HCT116 (cell line): ENCODE data around the gene SPSB4. TPM values are rescaled to one million over a fixed set of nuclear protein-coding genes. Genes with fewer than 3 reads are reported as not detected.

ENCODE experiments used
- ATAC-seq: fragments of 200-7000 bp; cut with Tn5 transposase; 2 replicates; pipeline ENCODE4 v1.9.1; 2020; ENCODE audit warnings: mild to moderate bottlenecking, moderate library complexity
- BruUV-seq: library from RNA; stranded (reverse); fragments of 400-500 nt; replicated peaks from 2 replicates; lab custom pipeline; 2021; lab: Mats Ljungman, UMichigan
- CTCF ChIA-PET: fragments of 300-600 bp; sonication (Branson Sonifier 250); formaldehyde crosslinking; loops from one replicate; lab custom pipeline; 2021; ENCODE audit warnings: antibody characterized with exemption; lab: Charles Lee
- POLR2A ChIA-PET: fragments of 300-600, 350-600 bp; sonication (Branson Sonifier 250); formaldehyde crosslinking; loops from one replicate; lab custom pipeline; 2021; ENCODE audit warnings: antibody characterized with exemption; lab: Charles Lee
- RAD21 ChIA-PET, 2 experiments: fragments of 300-600 bp; sonication (Branson Sonifier 250); formaldehyde crosslinking; loops; one replicate each; lab custom pipeline; 2023; ENCODE audit warnings: low total read pairs in 2 of 2; ENCODE audit not compliant: uncharacterized antibody in 2 of 2, unreplicated experiment in 2 of 2, low non-redundant PET in 1 of 2; lab: Charles Lee
- DNase-seq: peaks from one replicate; pipeline ENCODE4 v3.0.0-alpha.2; 2010; ENCODE audit warnings: low read depth, low spot score
- H2AFZ ChIP-seq: fragments of 200-600 bp; shearing (Covaris generic), sonication (generic); 2 replicates; pipeline ENCODE4 v1.6.1; 2017; ENCODE audit warnings: low read depth, mixed run types, mixed read lengths, antibody characterized with exemption, low read length; ENCODE audit not compliant: poor library complexity, severe bottlenecking
- H3K27ac ChIP-seq: 2 replicates; pipeline ENCODE4 v1.5.1; 2012; ENCODE audit warnings: low read depth, low read length
- H3K27me3 ChIP-seq: fragments of 200-600 bp; sonication (generic); 2 replicates; pipeline ENCODE4 v1.6.1; 2016; ENCODE audit warnings: mixed run types, low read length, mixed read lengths; ENCODE audit not compliant: insufficient read depth
- H3K36me3 ChIP-seq, 2 experiments: fragments of 200-500 bp in 1 of 2; fragments of 200-600 bp in 1 of 2; sonication (Bioruptor generic) in 1 of 2; sonication (generic) in 1 of 2; 2 replicates each; pipeline versions ENCODE4 v1.5.1 to v1.6.1; 2014 to 2016; ENCODE audit warnings: low read length in 2 of 2, inconsistent platforms in 1 of 2, mixed read lengths in 1 of 2, mixed run types in 1 of 2; ENCODE audit not compliant: insufficient read depth in 2 of 2, control insufficient read depth in 1 of 2
- H3K4me1 ChIP-seq, 2 experiments: fragments of 200-600 bp in 1 of 2; sonication (generic) in 1 of 2; 2 replicates each; pipeline versions ENCODE4 v1.5.1 to v1.6.1; 2012 to 2017; ENCODE audit warnings: low read length in 2 of 2, inconsistent platforms in 1 of 2, mild to moderate bottlenecking in 1 of 2, mixed read lengths in 1 of 2, mixed run types in 1 of 2, moderate library complexity in 1 of 2; ENCODE audit not compliant: insufficient read depth in 2 of 2, control insufficient read depth in 1 of 2
- H3K4me2 ChIP-seq: fragments of 200-600 bp; sonication (generic); 2 replicates; pipeline ENCODE4 v1.6.1; 2017; ENCODE audit warnings: mixed run types, low read length, mixed read lengths
- H3K4me3 ChIP-seq, 2 experiments: fragments of 200-600 bp in 1 of 2; sonication (generic) in 1 of 2; replicated peaks in 1 of 2; 2 replicates each; pipeline ENCODE4 v1.5.1; 2011 to 2016; ENCODE audit warnings: low read length in 2 of 2, control low read depth in 1 of 2, low read depth in 1 of 2, mild to moderate bottlenecking in 1 of 2, mixed read lengths in 1 of 2, mixed run types in 1 of 2
- H3K79me2 ChIP-seq: fragments of 200-600 bp; sonication (generic); 2 replicates; pipeline ENCODE4 v1.6.1; 2017; ENCODE audit warnings: mild to moderate bottlenecking, mixed run types, low read length, moderate library complexity, mixed read lengths; ENCODE audit not compliant: insufficient read depth
- H3K9ac ChIP-seq: fragments of 200-600 bp; sonication (generic); 2 replicates; pipeline ENCODE4 v1.6.1; 2016; ENCODE audit warnings: low read length, mixed read lengths
- H3K9me2 ChIP-seq: fragments of 200-600 bp; sonication (generic), shearing (Covaris generic); 2 replicates; pipeline ENCODE4 v1.6.1; 2017; ENCODE audit warnings: mixed run types, mild to moderate bottlenecking, moderate library complexity; ENCODE audit not compliant: insufficient read depth
- H3K9me3 ChIP-seq, 2 experiments: fragments of 200-500 bp in 1 of 2; fragments of 200-600 bp in 1 of 2; sonication (Bioruptor generic) in 1 of 2; sonication (generic) in 1 of 2; 2 replicates each; pipeline ENCODE4 v1.6.1; 2014 to 2017; ENCODE audit warnings: low read length in 2 of 2, mixed read lengths in 2 of 2, inconsistent platforms in 1 of 2, low read depth in 1 of 2, mild to moderate bottlenecking in 1 of 2, mixed run types in 1 of 2, moderate library complexity in 1 of 2; ENCODE audit not compliant: control insufficient read depth in 1 of 2, insufficient read depth in 1 of 2
- H4K20me1 ChIP-seq: fragments of 200-600 bp; sonication (generic), shearing (Covaris generic); 2 replicates; pipeline ENCODE4 v1.6.1; 2017; ENCODE audit warnings: mixed run types, mild to moderate bottlenecking, moderate library complexity; ENCODE audit not compliant: insufficient read depth
- EGR1 ChIP-seq: IDR thresholded peaks from 2 replicates; pipeline ENCODE4 v1.6.1; 2012; ENCODE audit warnings: low read depth
- ELF1 ChIP-seq: IDR thresholded peaks from 2 replicates; pipeline ENCODE4 v1.6.1; 2012; ENCODE audit warnings: low read depth, borderline replicate concordance
- EZH2 ChIP-seq: fragments of 200-600 bp; sonication (generic); IDR thresholded peaks from 2 replicates; pipeline ENCODE4 v1.6.1; 2017; ENCODE audit warnings: antibody characterized with exemption, mixed run types
- EZH2phosphoT487 ChIP-seq: fragments of 200-600 bp; IDR thresholded peaks from 2 replicates; pipeline ENCODE4 v1.6.1; 2018; ENCODE audit warnings: antibody characterized with exemption, borderline replicate concordance
- JUND ChIP-seq: IDR thresholded peaks from 2 replicates; pipeline ENCODE4 v1.6.1; 2012
- RAD21 ChIP-seq: IDR thresholded peaks from 2 replicates; pipeline ENCODE4 v1.6.1; 2012; ENCODE audit warnings: low read depth, mild to moderate bottlenecking
- SIN3A ChIP-seq: IDR thresholded peaks from 2 replicates; pipeline ENCODE4 v1.6.1; 2012; ENCODE audit warnings: low read depth
- SP1 ChIP-seq: IDR thresholded peaks from 2 replicates; pipeline ENCODE4 v1.6.1; 2012; ENCODE audit warnings: low read depth
- SRF ChIP-seq: IDR thresholded peaks from 2 replicates; pipeline ENCODE4 v1.6.1; 2012; ENCODE audit warnings: low read depth
- intact Hi-C: fragments of 100-400 bp; cut with micrococcal nuclease; formaldehyde crosslinking; loops from 2 replicates; pipeline ENCODE4 v1.10.0; 2022
- total RNA-seq: library from RNA; stranded (reverse); gene quantifications from one replicate; pipeline ENCODE4 v1.2.1, GENCODE V29; 2021; ENCODE audit not compliant: unreplicated experiment
- TF ChIP-seq, protein P1 (sequence below): IDR thresholded peaks from 2 replicates; pipeline ENCODE4 v1.6.1; 2012
- TF ChIP-seq, protein P2 (sequence below): IDR thresholded peaks from 2 replicates; pipeline ENCODE4 v1.6.1; 2012; ENCODE audit warnings: low read depth
- TF ChIP-seq, protein P3 (sequence below): IDR thresholded peaks from 2 replicates; pipeline ENCODE4 v1.6.1; 2012

SPSB4 gene
- total RNA-seq, 1 experiment from 2014 or later, result 0.57 TPM

DNA sequence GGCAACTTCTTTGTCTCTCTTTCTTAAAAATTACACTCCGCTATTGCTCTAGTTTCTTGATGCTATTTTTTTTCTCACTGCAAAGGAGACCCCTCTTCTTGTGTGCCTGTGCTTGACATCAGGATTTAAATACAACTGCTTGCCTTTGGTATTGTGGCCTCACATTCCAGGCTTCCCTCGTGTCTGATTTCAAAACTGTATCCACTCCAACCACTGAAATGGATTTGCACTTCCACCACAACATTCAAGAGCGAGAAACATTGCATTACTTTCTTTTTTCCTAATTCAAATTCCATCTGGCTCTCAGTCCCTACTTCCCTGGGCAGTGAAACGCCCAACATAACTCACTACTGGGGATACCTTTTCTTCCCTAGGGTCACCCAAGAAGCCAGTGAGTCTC, 130.0 kb downstream of the SPSB4 start:
- Histone ChIP-seq H3K9ac (no peak overlapping the region), H3K27ac (no peak overlapping the region), H3K79me2 (no peaks in the 10 kb centered on the region), H2AFZ (no peak overlapping the region), H3K27me3 (no peaks in the 10 kb centered on the region; the same call in 1 of the 2 replicates), H3K9me2 (no peaks in the 10 kb centered on the region), H3K36me3 (no peaks in the 10 kb centered on the region), H3K9me3 (no peaks in the 10 kb centered on the region), H3K4me2 (no peak overlapping the region), H3K4me3 (no peak overlapping the region), H3K4me1 (no peaks in the 10 kb centered on the region), H4K20me1 (no peaks in the 10 kb centered on the region)
- ATAC-seq, result no peak
- DNase-seq, result no peak
- POLR2A ChIA-PET, result no interaction called here
- no TSS peak for BruUV-seq
- intact Hi-C loops, result no loop called here
- CTCF ChIA-PET, result no interaction called here
- RAD21 ChIA-PET, result no interaction called here
- TF ChIP-seq EGR1, result no peak
- TF ChIP-seq, protein P1, sequence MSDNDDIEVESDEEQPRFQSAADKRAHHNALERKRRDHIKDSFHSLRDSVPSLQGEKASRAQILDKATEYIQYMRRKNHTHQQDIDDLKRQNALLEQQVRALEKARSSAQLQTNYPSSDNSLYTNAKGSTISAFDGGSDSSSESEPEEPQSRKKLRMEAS, result no peak
- no peak for TF ChIP-seq JUND
- no peak for TF ChIP-seq ELF1
- TF ChIP-seq EZH2phosphoT487, result no peak
- TF ChIP-seq SIN3A, result no peak

DNA sequence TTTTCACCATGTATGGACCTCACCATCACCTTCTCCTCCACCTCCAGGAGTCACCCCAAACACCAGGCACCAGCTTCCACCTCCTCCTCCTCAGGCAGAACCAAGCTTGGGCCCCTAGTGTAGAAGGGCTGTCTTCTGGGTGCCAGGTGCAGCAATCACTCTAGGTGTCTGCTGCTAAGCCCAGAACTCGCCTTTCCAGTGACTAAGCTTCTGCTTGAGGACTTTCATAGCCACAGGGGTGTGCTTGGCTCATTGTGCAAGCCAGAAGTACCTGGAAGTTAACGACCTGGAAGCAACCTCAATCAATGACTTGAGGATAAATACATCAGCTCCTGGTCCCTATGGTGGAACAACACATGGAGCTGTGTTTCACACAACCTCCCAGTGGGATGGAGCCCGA, 130.7 kb downstream of the SPSB4 start:
- Histone ChIP-seq H2AFZ (no peak overlapping the region), H3K36me3 (no peaks in the 10 kb centered on the region), H3K9me2 (no peaks in the 10 kb centered on the region), H3K79me2 (no peaks in the 10 kb centered on the region), H3K9me3 (no peaks in the 10 kb centered on the region), H3K27me3 (peaks cover 2% of the 10 kb centered on the region; the same call in 1 of the 2 replicates), H3K4me2 (no peak overlapping the region), H3K27ac (no peak overlapping the region), H4K20me1 (no peaks in the 10 kb centered on the region), H3K9ac (no peak overlapping the region), H3K4me1 (no peaks in the 10 kb centered on the region), H3K4me3 (no peak overlapping the region)
- no peak for DNase-seq
- ChIA-PET CTCF (no interaction called here), POLR2A (no interaction called here), RAD21 (no interaction called here)
- intact Hi-C loops, result no loop called here
- BruUV-seq, result no TSS peak
- no peak for TF ChIP-seq JUND
- no peak for TF ChIP-seq RAD21
- no peak for TF ChIP-seq EZH2
- TF ChIP-seq, protein P2, sequence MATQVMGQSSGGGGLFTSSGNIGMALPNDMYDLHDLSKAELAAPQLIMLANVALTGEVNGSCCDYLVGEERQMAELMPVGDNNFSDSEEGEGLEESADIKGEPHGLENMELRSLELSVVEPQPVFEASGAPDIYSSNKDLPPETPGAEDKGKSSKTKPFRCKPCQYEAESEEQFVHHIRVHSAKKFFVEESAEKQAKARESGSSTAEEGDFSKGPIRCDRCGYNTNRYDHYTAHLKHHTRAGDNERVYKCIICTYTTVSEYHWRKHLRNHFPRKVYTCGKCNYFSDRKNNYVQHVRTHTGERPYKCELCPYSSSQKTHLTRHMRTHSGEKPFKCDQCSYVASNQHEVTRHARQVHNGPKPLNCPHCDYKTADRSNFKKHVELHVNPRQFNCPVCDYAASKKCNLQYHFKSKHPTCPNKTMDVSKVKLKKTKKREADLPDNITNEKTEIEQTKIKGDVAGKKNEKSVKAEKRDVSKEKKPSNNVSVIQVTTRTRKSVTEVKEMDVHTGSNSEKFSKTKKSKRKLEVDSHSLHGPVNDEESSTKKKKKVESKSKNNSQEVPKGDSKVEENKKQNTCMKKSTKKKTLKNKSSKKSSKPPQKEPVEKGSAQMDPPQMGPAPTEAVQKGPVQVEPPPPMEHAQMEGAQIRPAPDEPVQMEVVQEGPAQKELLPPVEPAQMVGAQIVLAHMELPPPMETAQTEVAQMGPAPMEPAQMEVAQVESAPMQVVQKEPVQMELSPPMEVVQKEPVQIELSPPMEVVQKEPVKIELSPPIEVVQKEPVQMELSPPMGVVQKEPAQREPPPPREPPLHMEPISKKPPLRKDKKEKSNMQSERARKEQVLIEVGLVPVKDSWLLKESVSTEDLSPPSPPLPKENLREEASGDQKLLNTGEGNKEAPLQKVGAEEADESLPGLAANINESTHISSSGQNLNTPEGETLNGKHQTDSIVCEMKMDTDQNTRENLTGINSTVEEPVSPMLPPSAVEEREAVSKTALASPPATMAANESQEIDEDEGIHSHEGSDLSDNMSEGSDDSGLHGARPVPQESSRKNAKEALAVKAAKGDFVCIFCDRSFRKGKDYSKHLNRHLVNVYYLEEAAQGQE, result no peak
- no peak for TF ChIP-seq SRF
- TF ChIP-seq, protein P3, sequence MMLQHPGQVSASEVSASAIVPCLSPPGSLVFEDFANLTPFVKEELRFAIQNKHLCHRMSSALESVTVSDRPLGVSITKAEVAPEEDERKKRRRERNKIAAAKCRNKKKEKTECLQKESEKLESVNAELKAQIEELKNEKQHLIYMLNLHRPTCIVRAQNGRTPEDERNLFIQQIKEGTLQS, result no peak
- no peak for TF ChIP-seq ELF1
- no peak for TF ChIP-seq SIN3A
- TF ChIP-seq SP1, result no peak
- ATAC-seq, result no peak
